Central memory CD4-positive, alpha-beta T cell (primary cell): Measurements from ENCODE around the gene ITGA4.
"Not testable (repeated sequence)": the region's sequence is repeated elsewhere in the genome, so short reads cannot be mapped to it uniquely, and the experiment has no call there.

Source experiments
- DNase-seq: peaks from one replicate; pipeline ENCODE4 v3.0.0; 2022
- total RNA-seq, 3 experiments: gene quantifications; one replicate each; lab custom pipeline; 2026; lab: John Stamatoyannopoulos, UW

Gene ITGA4
- 89.4 to 938 (median 768) reads per million in 3 experiments for total RNA-seq

- DNase-seq = peak; percentile 79
These were observed at the start of gene ITGA4 for GRCh38 chr2:181457121-181457740. Gene ITGA4, plus strand, starts transcription at chr2:181457386. Its CDS starts 269 bp downstream, at chr2:181457655.

- DNase-seq = no peak
These were observed 48.3 kb upstream of the ITGA4 start for GRCh38 chr2:181408861-181409260.

- DNase-seq = no peak
These were observed 45.9 kb upstream of the ITGA4 start for GRCh38 chr2:181411105-181411849.

- no peak for DNase-seq
These were observed 37.9 kb upstream of the ITGA4 start for GRCh38 chr2:181419129-181419855.

GRCh38 chr2:181420259-181421130 is 36.7 kb upstream of the ITGA4 start:
- DNase-seq = no peak

- no peak for DNase-seq
These were observed 36.1 kb upstream of the ITGA4 start for GRCh38 chr2:181421131-181421458.

- DNase-seq = no peak
These were observed 35.7 kb upstream of the ITGA4 start for GRCh38 chr2:181421464-181421863.

- no peak for DNase-seq
These were observed 30.5 kb upstream of the ITGA4 start for GRCh38 chr2:181426672-181427071.

- DNase-seq = peak; percentile 27
These were observed 26.6 kb upstream of the ITGA4 start for GRCh38 chr2:181430406-181431118.

GRCh38 chr2:181431674-181432073 is 25.5 kb upstream of the ITGA4 start:
- DNase-seq = no peak

GRCh38 chr2:181438261-181438660 is 18.9 kb upstream of the ITGA4 start:
- DNase-seq = no peak

GRCh38 chr2:181440344-181440743 is 16.8 kb upstream of the ITGA4 start:
- DNase-seq = no peak

- no peak for DNase-seq
These were observed 16.3 kb upstream of the ITGA4 start for GRCh38 chr2:181440919-181441318.

- DNase-seq = no peak
These were observed 15.5 kb upstream of the ITGA4 start for GRCh38 chr2:181441670-181442069.

- no peak for DNase-seq
These were observed 12.5 kb upstream of the ITGA4 start for GRCh38 chr2:181444654-181445053.

- DNase-seq = no peak
These were observed 10.2 kb upstream of the ITGA4 start for GRCh38 chr2:181446985-181447384.

GRCh38 chr2:181449278-181449677 is 7.9 kb upstream of the ITGA4 start:
- not testable (repeated sequence) for DNase-seq

GRCh38 chr2:181454686-181455450 is 2.3 kb upstream of the ITGA4 start:
- no peak for DNase-seq

GRCh38 chr2:181456660-181457120 is 496 bp upstream of the ITGA4 start:
- peak; percentile 80 for DNase-seq

GRCh38 chr2:181457741-181458425 is 697 bp downstream of the ITGA4 start:
- peak; percentile 28 for DNase-seq

GRCh38 chr2:181458871-181459270 is 1.7 kb downstream of the ITGA4 start:
- DNase-seq = no peak
